ENCODE results near the gene MAP1S.

MAP1S gene

GRCh38 chr19:17718947-17719711 is at the start of gene MAP1S:
Gene MAP1S, plus strand, starts transcription at chr19:17719480. Its CDS starts 23 bp downstream, at chr19:17719503.
- Histone ChIP-seq H3K9me3 (ENCODE audit: control insufficient read depth, low read depth, low read length) (no peaks in the 10 kb centered on the region), H3K9ac (ENCODE audit: low read length) (peak within 1 kb of the TSS; percentile 66), H3K4me1 (ENCODE audit: control insufficient read depth, low read depth, low read length) (peaks cover 10% of the 10 kb centered on the region), H3K27ac (ENCODE audit: low read length) (no peak within 1 kb of the TSS), H3K27me3 (ENCODE audit: control insufficient read depth, insufficient read depth, low read length) (no peaks in the 10 kb centered on the region), H3K4me3 (ENCODE audit: low read length) (peak within 1 kb of the TSS; percentile 74), H3K36me3 (ENCODE audit: control insufficient read depth, low read depth, low read length) (peaks cover 4% of the 10 kb centered on the region)

- Histone ChIP-seq H3K36me3 (ENCODE audit: control insufficient read depth, low read depth, low read length) (peaks cover 7% of the 10 kb centered on the region), H3K9ac (ENCODE audit: low read length) (no peak overlapping the region), H3K27me3 (ENCODE audit: control insufficient read depth, insufficient read depth, low read length) (no peaks in the 10 kb centered on the region), H3K9me3 (ENCODE audit: control insufficient read depth, low read depth, low read length) (no peaks in the 10 kb centered on the region), H3K4me1 (ENCODE audit: control insufficient read depth, low read depth, low read length) (no peaks in the 10 kb centered on the region), H3K27ac (ENCODE audit: low read length) (no peak overlapping the region), H3K4me3 (ENCODE audit: low read length) (no peak overlapping the region)
Observed at GRCh38 chr19:17671906-17672305, 47.4 kb upstream of the MAP1S start.

GRCh38 chr19:17673937-17674799 is 45.1 kb upstream of the MAP1S start:
- peaks cover 3% of the 10 kb centered on the region for H3K4me1 ChIP-seq (ENCODE audit: control insufficient read depth, low read depth, low read length)
- no peak overlapping the region for H3K27ac ChIP-seq (ENCODE audit: low read length)
- no peaks in the 10 kb centered on the region for H3K27me3 ChIP-seq (ENCODE audit: control insufficient read depth, insufficient read depth, low read length)
- peaks cover 2% of the 10 kb centered on the region for H3K36me3 ChIP-seq (ENCODE audit: control insufficient read depth, low read depth, low read length)
- H3K9ac ChIP-seq (ENCODE audit: low read length) = no peak overlapping the region
- no peak overlapping the region for H3K4me3 ChIP-seq (ENCODE audit: low read length)
- H3K9me3 ChIP-seq (ENCODE audit: control insufficient read depth, low read depth, low read length) = no peaks in the 10 kb centered on the region

GRCh38 chr19:17676295-17676694 is 43.0 kb upstream of the MAP1S start:
- H3K4me3 ChIP-seq (ENCODE audit: low read length) = no peak overlapping the region
- peaks cover 15% of the 10 kb centered on the region for H3K4me1 ChIP-seq (ENCODE audit: control insufficient read depth, low read depth, low read length)
- no peaks in the 10 kb centered on the region for H3K9me3 ChIP-seq (ENCODE audit: control insufficient read depth, low read depth, low read length)
- H3K36me3 ChIP-seq (ENCODE audit: control insufficient read depth, low read depth, low read length) = no peaks in the 10 kb centered on the region
- H3K27ac ChIP-seq (ENCODE audit: low read length) = no peak overlapping the region
- H3K9ac ChIP-seq (ENCODE audit: low read length) = no peak overlapping the region
- no peaks in the 10 kb centered on the region for H3K27me3 ChIP-seq (ENCODE audit: control insufficient read depth, insufficient read depth, low read length)

- H3K27ac ChIP-seq (ENCODE audit: low read length) = no peak overlapping the region
- no peaks in the 10 kb centered on the region for H3K27me3 ChIP-seq (ENCODE audit: control insufficient read depth, insufficient read depth, low read length)
- no peaks in the 10 kb centered on the region for H3K9me3 ChIP-seq (ENCODE audit: control insufficient read depth, low read depth, low read length)
- H3K36me3 ChIP-seq (ENCODE audit: control insufficient read depth, low read depth, low read length) = no peaks in the 10 kb centered on the region
- H3K4me3 ChIP-seq (ENCODE audit: low read length) = no peak overlapping the region
- H3K4me1 ChIP-seq (ENCODE audit: control insufficient read depth, low read depth, low read length) = peaks cover 16% of the 10 kb centered on the region
- no peak overlapping the region for H3K9ac ChIP-seq (ENCODE audit: low read length)
Observed at GRCh38 chr19:17677002-17677401, 42.3 kb upstream of the MAP1S start.

GRCh38 chr19:17678836-17679235 is 40.4 kb upstream of the MAP1S start:
- no peak overlapping the region for H3K27ac ChIP-seq (ENCODE audit: low read length)

GRCh38 chr19:17679526-17680229 is 39.6 kb upstream of the MAP1S start:
- Histone ChIP-seq H3K27me3 (ENCODE audit: control insufficient read depth, insufficient read depth, low read length) (no peaks in the 10 kb centered on the region), H3K4me1 (ENCODE audit: control insufficient read depth, low read depth, low read length) (peaks cover 16% of the 10 kb centered on the region), H3K27ac (ENCODE audit: low read length) (no peak overlapping the region), H3K4me3 (ENCODE audit: low read length) (peak overlapping the region; percentile 39), H3K9ac (ENCODE audit: low read length) (no peak overlapping the region), H3K9me3 (ENCODE audit: control insufficient read depth, low read depth, low read length) (no peaks in the 10 kb centered on the region), H3K36me3 (ENCODE audit: control insufficient read depth, low read depth, low read length) (no peaks in the 10 kb centered on the region)

More at GRCh38 chr19:17678836-17679235, 40.4 kb upstream of the MAP1S start:
- Histone ChIP-seq H3K4me1 (ENCODE audit: control insufficient read depth, low read depth, low read length) (peaks cover 16% of the 10 kb centered on the region), H3K27me3 (ENCODE audit: control insufficient read depth, insufficient read depth, low read length) (no peaks in the 10 kb centered on the region), H3K9ac (ENCODE audit: low read length) (no peak overlapping the region), H3K36me3 (ENCODE audit: control insufficient read depth, low read depth, low read length) (no peaks in the 10 kb centered on the region), H3K4me3 (ENCODE audit: low read length) (no peak overlapping the region), H3K9me3 (ENCODE audit: control insufficient read depth, low read depth, low read length) (no peaks in the 10 kb centered on the region)

- Histone ChIP-seq H3K36me3 (ENCODE audit: control insufficient read depth, low read depth, low read length) (no peaks in the 10 kb centered on the region), H3K9me3 (ENCODE audit: control insufficient read depth, low read depth, low read length) (no peaks in the 10 kb centered on the region), H3K4me3 (ENCODE audit: low read length) (peak overlapping the region; percentile 39), H3K9ac (ENCODE audit: low read length) (no peak overlapping the region), H3K27ac (ENCODE audit: low read length) (no peak overlapping the region), H3K4me1 (ENCODE audit: control insufficient read depth, low read depth, low read length) (peaks cover 16% of the 10 kb centered on the region), H3K27me3 (ENCODE audit: control insufficient read depth, insufficient read depth, low read length) (no peaks in the 10 kb centered on the region)
Observed at GRCh38 chr19:17680230-17680722, 39.0 kb upstream of the MAP1S start.

- H3K4me3 ChIP-seq (ENCODE audit: low read length) = no peak overlapping the region
- H3K4me1 ChIP-seq (ENCODE audit: control insufficient read depth, low read depth, low read length) = peaks cover 21% of the 10 kb centered on the region
- H3K9me3 ChIP-seq (ENCODE audit: control insufficient read depth, low read depth, low read length) = no peaks in the 10 kb centered on the region
- no peak overlapping the region for H3K9ac ChIP-seq (ENCODE audit: low read length)
- H3K36me3 ChIP-seq (ENCODE audit: control insufficient read depth, low read depth, low read length) = no peaks in the 10 kb centered on the region
- no peak overlapping the region for H3K27ac ChIP-seq (ENCODE audit: low read length)
- no peaks in the 10 kb centered on the region for H3K27me3 ChIP-seq (ENCODE audit: control insufficient read depth, insufficient read depth, low read length)
Observed at GRCh38 chr19:17681505-17682125, 37.7 kb upstream of the MAP1S start.

- Histone ChIP-seq H3K4me3 (ENCODE audit: low read length) (no peak overlapping the region), H3K27ac (ENCODE audit: low read length) (no peak overlapping the region), H3K9ac (ENCODE audit: low read length) (no peak overlapping the region), H3K27me3 (ENCODE audit: control insufficient read depth, insufficient read depth, low read length) (no peaks in the 10 kb centered on the region), H3K4me1 (ENCODE audit: control insufficient read depth, low read depth, low read length) (peaks cover 21% of the 10 kb centered on the region), H3K9me3 (ENCODE audit: control insufficient read depth, low read depth, low read length) (no peaks in the 10 kb centered on the region), H3K36me3 (ENCODE audit: control insufficient read depth, low read depth, low read length) (no peaks in the 10 kb centered on the region)
Observed at GRCh38 chr19:17682273-17682672, 37.0 kb upstream of the MAP1S start.

GRCh38 chr19:17683078-17683477 is 36.2 kb upstream of the MAP1S start:
- Histone ChIP-seq H3K4me3 (ENCODE audit: low read length) (no peak overlapping the region), H3K9ac (ENCODE audit: low read length) (no peak overlapping the region), H3K27me3 (ENCODE audit: control insufficient read depth, insufficient read depth, low read length) (no peaks in the 10 kb centered on the region), H3K27ac (ENCODE audit: low read length) (no peak overlapping the region), H3K9me3 (ENCODE audit: control insufficient read depth, low read depth, low read length) (no peaks in the 10 kb centered on the region), H3K4me1 (ENCODE audit: control insufficient read depth, low read depth, low read length) (peaks cover 18% of the 10 kb centered on the region), H3K36me3 (ENCODE audit: control insufficient read depth, low read depth, low read length) (no peaks in the 10 kb centered on the region)

Data from iPS-18a (cell line).